IMR-90 (cell line): Measurements from ENCODE around the gene FCN1. TPM values are rescaled to one million over a fixed set of nuclear protein-coding genes. Genes with fewer than 3 reads are reported as not detected.

Source experiments
- ATAC-seq: fragments of 200-7000 bp; cut with Tn5 transposase; 2 replicates; pipeline ENCODE4 v1.9.1; 2020; ENCODE audit warnings: low read depth, mild to moderate bottlenecking, moderate library complexity
- BruUV-seq: library from RNA; stranded (reverse); fragments of 400-500 nt; replicated peaks from 2 replicates; lab custom pipeline; 2021; lab: Mats Ljungman, UMichigan
- CTCF ChIA-PET: fragments of 300-600 bp; formaldehyde crosslinking; extraction: SDS; loops from one replicate; lab custom pipeline; 2021; ENCODE audit warnings: antibody characterized with exemption; lab: Yijun Ruan, JAX
- POLR2A ChIA-PET: fragments of 300-600 bp; sonication (Branson Sonifier 250); formaldehyde crosslinking; loops from one replicate; lab custom pipeline; 2022; ENCODE audit warnings: antibody characterized with exemption; ENCODE audit not compliant: unreplicated experiment; lab: Charles Lee
- DNase-seq: peaks from one replicate; pipeline ENCODE4 v3.0.0; 2013
- H2AFZ ChIP-seq: replicated peaks from 2 replicates; pipeline ENCODE3; 2013; ENCODE audit warnings: low read length, mild to moderate bottlenecking; ENCODE audit not compliant: poor library complexity
- H2AK5ac ChIP-seq: 2 replicates; pipeline ENCODE4 v1.6.1; 2013; ENCODE audit warnings: low read depth, low read length, inconsistent platforms
- H2AK9ac ChIP-seq: replicated peaks from 2 replicates; pipeline ENCODE3; 2013; ENCODE audit warnings: mild to moderate bottlenecking, low read depth, low read length, moderate library complexity; ENCODE audit not compliant: poor library complexity
- H2BK120ac ChIP-seq: 2 replicates; pipeline ENCODE4 v1.6.1; 2013; ENCODE audit warnings: low read depth, low read length, inconsistent platforms
- H2BK15ac ChIP-seq: 3 replicates; pipeline ENCODE4 v1.6.1; 2013; ENCODE audit warnings: low read depth, low read length, inconsistent platforms
- H2BK20ac ChIP-seq: 2 replicates; pipeline ENCODE4 v1.6.1; 2013; ENCODE audit warnings: low read depth, mild to moderate bottlenecking, inconsistent platforms, low read length, moderate library complexity
- H2BK5ac ChIP-seq: 2 replicates; pipeline ENCODE4 v1.6.1; 2013; ENCODE audit warnings: mild to moderate bottlenecking, low read depth, low read length, inconsistent platforms; ENCODE audit not compliant: poor library complexity, severe bottlenecking
- H3K14ac ChIP-seq: replicated peaks from 2 replicates; pipeline ENCODE4 v1.6.1; 2013; ENCODE audit warnings: low read depth, low read length, inconsistent platforms
- H3K18ac ChIP-seq: 2 replicates; pipeline ENCODE4 v1.6.1; 2013; ENCODE audit warnings: low read depth, low read length, control low read depth
- H3K23ac ChIP-seq: 2 replicates; pipeline ENCODE4 v1.6.1; 2013; ENCODE audit warnings: low read depth, low read length, inconsistent platforms
- H3K27ac ChIP-seq: 2 replicates; pipeline ENCODE4 v1.5.1; 2013; ENCODE audit warnings: mild to moderate bottlenecking, control low read depth, low read length; ENCODE audit not compliant: insufficient read depth
- H3K27me3 ChIP-seq: 2 replicates; pipeline ENCODE4 v1.6.1; 2013; ENCODE audit warnings: low read length; ENCODE audit not compliant: control insufficient read depth, insufficient read depth
- H3K36me3 ChIP-seq: 2 replicates; pipeline ENCODE4 v1.6.1; 2013; ENCODE audit warnings: low read length, mixed read lengths; ENCODE audit not compliant: control insufficient read depth, insufficient read depth
- H3K4ac ChIP-seq: 2 replicates; pipeline ENCODE4 v1.6.1; 2013; ENCODE audit warnings: low read depth, low read length, inconsistent platforms
- H3K4me1 ChIP-seq: 2 replicates; pipeline ENCODE4 v1.6.1; 2013; ENCODE audit warnings: low read length, mixed read lengths; ENCODE audit not compliant: control insufficient read depth, insufficient read depth
- H3K4me2 ChIP-seq: 2 replicates; pipeline ENCODE4 v1.6.1; 2013; ENCODE audit warnings: low read depth, mild to moderate bottlenecking, control low read depth, low read length, moderate library complexity
- H3K4me3 ChIP-seq: 2 replicates; pipeline ENCODE4 v1.5.1; 2013; ENCODE audit warnings: low read depth, mild to moderate bottlenecking, control low read depth, low read length, moderate library complexity; ENCODE audit not compliant: insufficient read depth
- H3K56ac ChIP-seq: 2 replicates; pipeline ENCODE4 v1.6.1; 2013; ENCODE audit warnings: low read length, inconsistent platforms; ENCODE audit not compliant: insufficient read depth; ENCODE audit errors: extremely low read depth
- H3K79me1 ChIP-seq, 2 experiments: 2 replicates each; pipeline ENCODE4 v1.6.1; 2013; ENCODE audit warnings: low read length in 2 of 2, inconsistent platforms in 1 of 2, low read depth in 1 of 2
- H3K9ac ChIP-seq: 2 replicates; pipeline ENCODE4 v1.6.1; 2013; ENCODE audit warnings: low read depth, low read length, control low read depth
- H3K9me1 ChIP-seq: 2 replicates; pipeline ENCODE4 v1.6.1; 2013; ENCODE audit warnings: low read length, inconsistent platforms; ENCODE audit not compliant: insufficient read depth
- H3K9me3 ChIP-seq: 2 replicates; pipeline ENCODE4 v1.6.1; 2013; ENCODE audit warnings: low read length; ENCODE audit not compliant: control insufficient read depth, insufficient read depth
- H4K20me1 ChIP-seq: 2 replicates; pipeline ENCODE4 v1.6.1; 2013; ENCODE audit warnings: low read length, inconsistent platforms; ENCODE audit not compliant: insufficient read depth
- H4K5ac ChIP-seq: 2 replicates; pipeline ENCODE4 v1.6.1; 2013; ENCODE audit warnings: mild to moderate bottlenecking, low read depth, low read length, control low read depth
- H4K8ac ChIP-seq, 2 experiments: 2 replicates each; pipeline ENCODE4 v1.6.1; 2013; ENCODE audit warnings: low read depth in 2 of 2, low read length in 2 of 2, control low read depth in 1 of 2, inconsistent platforms in 1 of 2
- H4K91ac ChIP-seq: 2 replicates; pipeline ENCODE4 v1.6.1; 2013; ENCODE audit warnings: low read depth, low read length, inconsistent platforms; ENCODE audit not compliant: insufficient read depth
- CEBPB ChIP-seq: IDR thresholded peaks from 2 replicates; pipeline ENCODE4 v1.6.1; 2012; ENCODE audit warnings: low read depth, low read length, improper control_type of control experiment
- MXI1 ChIP-seq: IDR thresholded peaks from 2 replicates; pipeline ENCODE4 v1.6.1; 2012; ENCODE audit warnings: low read depth, mild to moderate bottlenecking, low read length, moderate library complexity, borderline replicate concordance
- WGBS, 2 experiments: methylation state at CpG; one replicate each; pipeline versions ENCODE4 v1.1.5 to v1.1.7; 2013; ENCODE audit warnings: missing lambda C conversion rate in 2 of 2; ENCODE audit not compliant: insufficient read length in 1 of 2; ENCODE audit errors: extremely low coverage in 2 of 2; 5-methylcytosine and 5-hydroxymethylcytosine counted together
- dilution Hi-C: fragments of 300-500 bp; cut with HindIII; formaldehyde crosslinking; loops from one replicate; pipeline ENCODE4 v1.14.3; 2018; ENCODE audit warnings: low sequenced_read_pairs; ENCODE audit not compliant: unreplicated experiment
- in situ Hi-C: fragments of 300-500 bp; cut with MboI; formaldehyde crosslinking; loops from 3 replicates; pipeline ENCODE4 v1.14.3; 2019; ENCODE audit warnings: low sequenced_read_pairs, inconsistent platforms, mixed read lengths
- intact Hi-C: fragments of 100-400 bp; cut with micrococcal nuclease; formaldehyde crosslinking; loops from 2 replicates; pipeline ENCODE4 v1.10.0; 2022
- polyA plus RNA-seq, 3 experiments: library from polyadenylated mRNA; depleted of rRNA; stranded (reverse); fragments of >200 nt; gene quantifications; 2 replicates each; pipeline ENCODE4 v1.2.3, GENCODE V29; 2012; ENCODE audit warnings: low replicate concordance in 1 of 3
- total RNA-seq: library from RNA; depleted of rRNA; stranded (reverse); fragments of >200 nt; gene quantifications from 2 replicates; pipeline ENCODE4 v1.2.3, GENCODE V29; 2012
- TF ChIP-seq, protein P1 (sequence below): fragments of 150-350 bp; IDR thresholded peaks from 2 replicates; pipeline ENCODE4 v1.6.1; 2016; ENCODE audit warnings: low read depth, mild to moderate bottlenecking, low read length, moderate library complexity, borderline replicate concordance

FCN1 gene
- total and polyA plus RNA-seq, 2 of the 4 experiments (the other 2 are of a cell fraction), result not detected

DNA sequence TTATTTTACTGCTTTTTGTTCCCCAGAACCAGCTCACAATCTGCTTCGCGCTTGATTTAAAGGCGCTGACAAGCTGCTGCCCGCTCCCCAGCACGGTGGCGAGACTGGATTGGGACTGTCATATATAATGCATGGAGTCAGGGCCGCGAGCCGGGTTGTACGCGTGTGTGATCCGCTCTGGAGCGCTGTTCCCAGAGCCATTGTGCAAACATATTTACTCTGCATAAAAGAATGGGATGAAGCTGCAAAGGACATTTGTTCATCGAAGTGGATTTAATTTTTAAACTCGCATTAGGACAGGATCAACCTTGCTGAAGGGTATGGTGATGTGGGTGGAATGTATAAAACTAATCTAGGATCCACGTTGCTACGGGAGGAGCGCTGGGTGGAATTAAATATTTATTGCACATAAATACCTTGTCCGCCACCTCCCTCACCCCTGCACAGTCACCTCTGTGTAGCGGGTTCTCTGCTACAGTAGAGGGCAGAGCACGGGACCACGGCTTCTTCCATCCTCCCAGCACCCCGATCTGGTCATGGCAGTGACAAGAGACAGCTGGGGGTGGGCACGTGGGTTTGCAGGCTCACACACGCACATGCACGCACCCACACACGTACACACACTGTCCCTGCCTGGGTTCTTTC lies 18.1 kb upstream of the FCN1 start:
- H3K56ac ChIP-seq, result no peak overlapping the region
- H4K20me1 ChIP-seq, result no peaks in the 10 kb centered on the region
- H3K4me3 ChIP-seq, result no peak overlapping the region
- H2BK5ac ChIP-seq, result no peak overlapping the region
- no peak overlapping the region for H2BK20ac ChIP-seq
- no peaks in the 10 kb centered on the region for H3K9me3 ChIP-seq
- H2BK120ac ChIP-seq, result no peak overlapping the region
- no peak overlapping the region for H3K23ac ChIP-seq
- no peaks in the 10 kb centered on the region for H3K79me1 ChIP-seq
- ATAC-seq, result no peak
- H3K4me1 ChIP-seq, result no peaks in the 10 kb centered on the region
- intact Hi-C loops, result no loop called here
- H3K9me1 ChIP-seq, result no peaks in the 10 kb centered on the region
- no peak overlapping the region for H4K91ac ChIP-seq
- no peak overlapping the region for H3K9ac ChIP-seq
- no peak overlapping the region for H2AK5ac ChIP-seq
- H3K14ac ChIP-seq, result no peak overlapping the region
- H3K36me3 ChIP-seq, result no peaks in the 10 kb centered on the region
- no peak overlapping the region for H3K4ac ChIP-seq
- no peak overlapping the region for H4K8ac ChIP-seq
- no peak overlapping the region for H3K18ac ChIP-seq
- CTCF ChIA-PET, result no interaction called here
- no peak overlapping the region for H3K27ac ChIP-seq
- TF ChIP-seq CEBPB, result no peak
- TF ChIP-seq, protein P1, sequence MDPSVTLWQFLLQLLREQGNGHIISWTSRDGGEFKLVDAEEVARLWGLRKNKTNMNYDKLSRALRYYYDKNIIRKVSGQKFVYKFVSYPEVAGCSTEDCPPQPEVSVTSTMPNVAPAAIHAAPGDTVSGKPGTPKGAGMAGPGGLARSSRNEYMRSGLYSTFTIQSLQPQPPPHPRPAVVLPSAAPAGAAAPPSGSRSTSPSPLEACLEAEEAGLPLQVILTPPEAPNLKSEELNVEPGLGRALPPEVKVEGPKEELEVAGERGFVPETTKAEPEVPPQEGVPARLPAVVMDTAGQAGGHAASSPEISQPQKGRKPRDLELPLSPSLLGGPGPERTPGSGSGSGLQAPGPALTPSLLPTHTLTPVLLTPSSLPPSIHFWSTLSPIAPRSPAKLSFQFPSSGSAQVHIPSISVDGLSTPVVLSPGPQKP, result no peak
- no peak for TF ChIP-seq MXI1
- in situ Hi-C loops, result no loop called here
- no peak overlapping the region for H2AFZ ChIP-seq
- no peak for DNase-seq
- dilution Hi-C loops, result no loop called here
- H2AK9ac ChIP-seq, result no peak overlapping the region
- no peak overlapping the region for H2BK15ac ChIP-seq
- BruUV-seq, result no TSS peak
- H3K27me3 ChIP-seq, result peaks cover 61% of the 10 kb centered on the region
- POLR2A ChIA-PET, result no interaction called here
- H3K4me2 ChIP-seq, result no peak overlapping the region
- no CpG with 5 or more reads among the region's 27 CpGs for WGBS, 2 experiments
- H4K5ac ChIP-seq, result no peak overlapping the region
